ENCODE data around the gene SDR9C7.
"Not testable (repeated sequence)": the region's sequence is repeated elsewhere in the genome, so short reads cannot be mapped to it uniquely, and the experiment has no call there.

The SDR9C7 gene

GRCh38 chr12:56951582-56952339 is 17.6 kb upstream of the SDR9C7 start:
- no peak for DNase-seq

GRCh38 chr12:56948881-56949280 is 14.7 kb upstream of the SDR9C7 start:
- DNase-seq: no peak

- DNase-seq: no peak
Observed at GRCh38 chr12:56948457-56948777, 14.2 kb upstream of the SDR9C7 start.

GRCh38 chr12:56947633-56948456 is 13.6 kb upstream of the SDR9C7 start:
- no peak for DNase-seq

GRCh38 chr12:56943878-56944277 is 9.7 kb upstream of the SDR9C7 start:
- DNase-seq: no peak

GRCh38 chr12:56943374-56943773 is 9.2 kb upstream of the SDR9C7 start:
- not testable (repeated sequence) for DNase-seq

GRCh38 chr12:56941299-56942017 is 7.2 kb upstream of the SDR9C7 start:
- no peak for DNase-seq

GRCh38 chr12:56940942-56941298 is 6.7 kb upstream of the SDR9C7 start:
- DNase-seq: not testable (repeated sequence)

GRCh38 chr12:56935752-56936151 is 1.5 kb upstream of the SDR9C7 start:
- DNase-seq: no peak

GRCh38 chr12:56935157-56935556 is 949 bp upstream of the SDR9C7 start:
- DNase-seq: no peak

- no peak for DNase-seq
Observed at GRCh38 chr12:56932867-56933266, 1.3 kb downstream of the SDR9C7 start.

- no peak for DNase-seq
Observed at GRCh38 chr12:56932146-56932545, 2.1 kb downstream of the SDR9C7 start.

GRCh38 chr12:56931474-56931978 is 2.7 kb downstream of the SDR9C7 start:
- DNase-seq: no peak

- no peak for DNase-seq
Observed at GRCh38 chr12:56930241-56930640, 4.0 kb downstream of the SDR9C7 start.

GRCh38 chr12:56929780-56930179 is 4.4 kb downstream of the SDR9C7 start:
- no peak for DNase-seq

GRCh38 chr12:56928262-56928661 is 5.9 kb downstream of the SDR9C7 start:
- no peak for DNase-seq

GRCh38 chr12:56927281-56927680 is 6.9 kb downstream of the SDR9C7 start:
- DNase-seq: no peak

GRCh38 chr12:56922031-56922430 is 12.2 kb downstream of the SDR9C7 start:
- no peak for DNase-seq

GRCh38 chr12:56921346-56921745 is 12.9 kb downstream of the SDR9C7 start:
- DNase-seq: no peak

GRCh38 chr12:56918139-56918538 is 16.1 kb downstream of the SDR9C7 start:
- not testable (repeated sequence) for DNase-seq

GRCh38 chr12:56916996-56917333 is 17.2 kb downstream of the SDR9C7 start:
- DNase-seq: no peak

GRCh38 chr12:56916296-56916995 is 17.8 kb downstream of the SDR9C7 start:
- DNase-seq: no peak

- DNase-seq: no peak
Observed at GRCh38 chr12:56914724-56915123, 19.5 kb downstream of the SDR9C7 start.

Data from NCI-H1105 (cell line).